ENCODE results near the gene ZCCHC13. TPM values are rescaled to one million over a fixed set of nuclear protein-coding genes. Genes with fewer than 3 reads are reported as not detected.
A peak's percentile ranks its signal among the peaks of the same experiment; 100 is the strongest.
"Not testable (repeated sequence)": the region's sequence is repeated elsewhere in the genome, so short reads cannot be mapped to it uniquely, and the experiment has no call there.

The ZCCHC13 gene
- polyA plus RNA-seq, 6 donors from 2014 or later = not detected

DNA sequence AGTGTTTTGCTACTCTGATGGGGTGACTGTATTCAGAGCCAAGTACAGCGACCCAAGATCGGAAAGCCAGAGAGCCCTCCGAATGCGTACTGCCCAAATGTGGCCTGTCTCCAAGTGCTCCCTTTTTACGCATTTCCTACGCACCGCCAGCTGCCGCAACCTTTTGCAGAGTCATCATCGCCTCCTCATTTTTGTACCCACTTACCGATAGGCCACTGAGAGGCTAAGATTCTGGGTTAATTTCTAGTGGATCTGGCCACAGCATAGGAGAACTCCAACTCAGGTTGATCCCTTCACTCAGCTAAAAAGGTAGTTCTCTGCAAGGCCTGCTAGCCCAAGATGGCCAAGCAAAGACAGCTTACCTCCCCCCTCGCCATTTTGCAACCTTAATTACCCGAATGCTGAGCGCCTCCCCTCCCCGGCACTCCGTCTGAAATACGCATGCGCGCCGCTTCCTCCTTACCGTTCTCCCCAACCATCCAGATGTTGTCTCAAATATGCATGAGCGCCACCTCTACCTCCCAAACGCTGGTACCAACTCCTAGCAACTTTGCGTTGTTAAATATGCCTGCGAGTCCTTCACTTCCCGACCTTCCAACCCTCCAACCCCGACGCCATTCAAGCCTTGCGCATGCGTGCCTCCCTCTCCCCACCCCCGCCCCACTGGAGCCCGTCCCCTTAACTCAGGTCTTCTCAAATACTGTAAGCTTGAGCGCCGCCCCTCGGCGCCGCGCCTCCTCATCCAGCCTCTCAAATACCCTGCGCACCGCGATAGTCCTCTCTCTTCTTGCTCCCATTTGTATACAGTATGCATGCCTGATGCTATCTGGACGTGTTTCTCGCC, 11.8 kb upstream of the ZCCHC13 start:
- H3K9me3 Mint-ChIP-seq = peaks cover 0 to 2% (median 0%) of the 10 kb centered on the region in 7 donors
- H3K4me3 Mint-ChIP-seq = peak overlapping the region; percentile 87 to 99 (median 96)
- DNase-seq (peak; percentile 79), ATAC-seq (ENCODE audit: low read depth in 2 of 2) (peak; percentile 86 to 87)
- peaks cover 0 to 8% of the 10 kb centered on the region in 2 donors for H3K36me3 Mint-ChIP-seq
- no peaks in the 10 kb centered on the region for H3K27me3 Mint-ChIP-seq
- H3K4me1 Mint-ChIP-seq = peaks cover 8 to 20% (median 13%) of the 10 kb centered on the region in 3 donors
- H3K27ac Mint-ChIP-seq = peak overlapping the region; percentile 78 to 98 (median 93)

GRCh38 chrX:74292808-74293123, 11.2 kb upstream of the ZCCHC13 start:
- H3K9me3 Mint-ChIP-seq = peaks cover 0 to 2% (median 0%) of the 10 kb centered on the region in 7 donors
- H3K4me1 Mint-ChIP-seq = peaks cover 8 to 20% (median 13%) of the 10 kb centered on the region in 3 donors
- peak overlapping the region; percentile 87 to 99 (median 96) for H3K4me3 Mint-ChIP-seq
- ATAC-seq (ENCODE audit: low read depth in 2 of 2) (no peak), DNase-seq (no peak)
- peak overlapping the region; percentile 78 to 98 (median 90) for H3K27ac Mint-ChIP-seq
- no peaks in the 10 kb centered on the region for H3K27me3 Mint-ChIP-seq
- H3K36me3 Mint-ChIP-seq = peaks cover 0 to 8% of the 10 kb centered on the region in 2 donors

DNA sequence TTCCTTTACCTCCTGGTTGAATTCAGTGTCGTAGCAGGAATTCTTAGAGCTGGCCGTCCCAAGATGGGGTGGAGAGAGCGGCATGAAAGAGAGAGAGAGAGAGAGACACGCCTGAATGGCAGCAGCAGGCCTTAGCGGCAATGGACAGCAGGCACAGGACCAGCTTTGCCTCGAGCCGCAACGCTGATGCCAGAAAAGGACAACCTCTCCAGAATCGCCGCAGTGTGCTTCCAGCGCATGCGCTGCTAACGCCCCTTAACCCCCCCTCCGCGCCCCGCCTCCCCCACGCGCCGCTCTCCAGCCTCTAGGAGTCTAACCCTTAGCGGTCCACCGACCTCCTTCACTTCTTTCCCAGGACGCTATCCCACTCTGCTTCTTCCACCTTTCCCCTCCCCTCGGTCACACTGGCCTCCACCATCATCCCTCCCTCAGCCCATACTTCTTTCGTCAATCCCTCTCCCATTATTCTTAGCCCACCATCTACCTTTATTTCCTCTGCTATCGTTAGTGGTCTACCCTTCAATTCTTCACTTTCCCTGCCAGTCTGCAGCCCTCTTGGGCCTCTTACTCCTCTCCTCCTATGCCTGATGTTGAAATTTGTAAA, 10.5 kb upstream of the ZCCHC13 start:
- DNase-seq = peak; percentile 32
- Mint-ChIP-seq H3K36me3 (peaks cover 0 to 8% of the 10 kb centered on the region in 2 donors), H3K27ac (peak overlapping the region in 4 of 6 donors; percentile 11 to 98 (median 62)), H3K4me3 (peak overlapping the region; percentile 87 to 99 (median 96)), H3K9me3 (peaks cover 0 to 2% (median 0%) of the 10 kb centered on the region in 7 donors), H3K4me1 (peaks cover 8 to 17% (median 13%) of the 10 kb centered on the region in 3 donors), H3K27me3 (no peaks in the 10 kb centered on the region)
- ATAC-seq (ENCODE audit: low read depth in 2 of 2) = peak; percentile 9 to 21

GRCh38 chrX:74295101-74295500, 8.9 kb upstream of the ZCCHC13 start:
- DNase-seq (no peak), ATAC-seq (ENCODE audit: low read depth in 2 of 2) (no peak)
- Mint-ChIP-seq H3K4me3 (peak overlapping the region in 1 of 8 donors; percentile 58), H3K27me3 (no peaks in the 10 kb centered on the region), H3K4me1 (peaks cover 5 to 13% (median 8%) of the 10 kb centered on the region in 3 donors), H3K36me3 (peaks cover 0 to 8% of the 10 kb centered on the region in 2 donors), H3K9me3 (peaks cover 0 to 2% (median 0%) of the 10 kb centered on the region in 7 donors), H3K27ac (peak overlapping the region in 1 of 6 donors; percentile 44)

DNA sequence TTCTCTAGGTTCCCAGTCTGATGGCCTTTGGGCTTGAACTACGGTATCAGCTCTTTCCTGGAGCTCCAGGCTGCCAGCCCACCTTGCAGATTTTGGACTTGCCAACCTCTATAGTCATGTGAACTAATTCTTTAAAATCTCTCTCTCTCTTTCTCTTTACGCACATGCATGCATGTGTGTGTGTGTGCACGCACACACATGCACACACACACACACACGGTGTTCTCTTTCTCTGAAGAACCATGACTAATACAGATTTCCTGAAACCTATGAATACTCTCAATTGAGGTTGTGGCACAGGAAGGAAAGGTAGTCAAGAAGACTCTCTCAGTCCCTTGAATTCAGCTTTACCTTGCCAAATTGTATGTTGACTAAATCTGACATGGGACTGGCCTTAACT, 6.2 kb upstream of the ZCCHC13 start:
- peaks cover 0 to 2% (median 0%) of the 10 kb centered on the region in 7 donors for H3K9me3 Mint-ChIP-seq
- no peak overlapping the region for H3K27ac Mint-ChIP-seq
- H3K36me3 Mint-ChIP-seq = no peaks in the 10 kb centered on the region
- H3K4me1 Mint-ChIP-seq = peaks cover 0 to 9% (median 5%) of the 10 kb centered on the region in 3 donors
- DNase-seq (no peak), ATAC-seq (ENCODE audit: low read depth in 2 of 2) (no peak)
- H3K27me3 Mint-ChIP-seq = no peaks in the 10 kb centered on the region
- no peak overlapping the region for H3K4me3 Mint-ChIP-seq

DNA sequence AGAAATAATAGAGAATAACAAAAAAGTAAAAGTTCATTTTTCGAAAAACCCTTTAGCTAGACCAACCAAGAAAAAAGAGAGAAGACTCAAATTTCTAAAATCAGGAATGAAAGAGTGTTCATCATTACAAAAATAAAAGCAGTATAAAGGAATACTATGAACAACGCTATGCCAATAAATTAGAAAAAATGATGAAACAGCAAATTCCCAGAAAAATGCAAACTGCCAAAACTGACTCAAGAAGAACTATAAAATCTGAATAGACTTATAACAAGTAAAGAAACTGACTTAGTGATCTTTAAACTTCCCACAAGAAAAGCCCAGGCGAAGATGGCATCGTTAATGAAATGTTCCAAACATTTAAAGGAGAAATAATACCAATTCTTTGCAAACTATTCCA, 3.1 kb upstream of the ZCCHC13 start:
- H3K4me1 Mint-ChIP-seq = no peaks in the 10 kb centered on the region
- DNase-seq (no peak), ATAC-seq (ENCODE audit: low read depth in 2 of 2) (no peak)
- H3K27me3 Mint-ChIP-seq = peaks cover 0 to 6% (median 0%) of the 10 kb centered on the region in 3 donors
- no peaks in the 10 kb centered on the region for H3K9me3 Mint-ChIP-seq
- no peak overlapping the region for H3K27ac Mint-ChIP-seq
- H3K4me3 Mint-ChIP-seq = no peak overlapping the region
- H3K36me3 Mint-ChIP-seq = no peaks in the 10 kb centered on the region

- no peak for DNase-seq
- Mint-ChIP-seq H3K36me3 (no peaks in the 10 kb centered on the region), H3K4me1 (no peaks in the 10 kb centered on the region), H3K27me3 (peaks cover 0 to 16% (median 0%) of the 10 kb centered on the region in 3 donors), H3K4me3 (no peak overlapping the region), H3K27ac (no peak overlapping the region), H3K9me3 (peaks cover 0 to 3% (median 0%) of the 10 kb centered on the region in 7 donors)
- no peak for ATAC-seq (ENCODE audit: low read depth in 2 of 2)
These were observed 14.7 kb downstream of the ZCCHC13 start for GRCh38 chrX:74318672-74319071.

- H3K4me3 Mint-ChIP-seq; H3K36me3 Mint-ChIP-seq; H3K27me3 Mint-ChIP-seq; H3K9me3 Mint-ChIP-seq; H3K27ac Mint-ChIP-seq; DNase-seq; ATAC-seq (ENCODE audit: low read depth in 2 of 2); H3K4me1 Mint-ChIP-seq: not testable (repeated sequence)
These were observed 15.3 kb downstream of the ZCCHC13 start for GRCh38 chrX:74319321-74319720.

GRCh38 chrX:74321191-74321590, 17.2 kb downstream of the ZCCHC13 start:
- H3K4me1 Mint-ChIP-seq = peaks cover 0 to 3% (median 0%) of the 10 kb centered on the region in 3 donors
- no peaks in the 10 kb centered on the region for H3K36me3 Mint-ChIP-seq
- H3K4me3 Mint-ChIP-seq = no peak overlapping the region
- DNase-seq (no peak), ATAC-seq (ENCODE audit: low read depth in 2 of 2) (no peak)
- no peak overlapping the region for H3K27ac Mint-ChIP-seq
- peaks cover 0 to 3% (median 0%) of the 10 kb centered on the region in 3 donors for H3K27me3 Mint-ChIP-seq
- H3K9me3 Mint-ChIP-seq = peaks cover 0 to 3% (median 0%) of the 10 kb centered on the region in 7 donors

DNA sequence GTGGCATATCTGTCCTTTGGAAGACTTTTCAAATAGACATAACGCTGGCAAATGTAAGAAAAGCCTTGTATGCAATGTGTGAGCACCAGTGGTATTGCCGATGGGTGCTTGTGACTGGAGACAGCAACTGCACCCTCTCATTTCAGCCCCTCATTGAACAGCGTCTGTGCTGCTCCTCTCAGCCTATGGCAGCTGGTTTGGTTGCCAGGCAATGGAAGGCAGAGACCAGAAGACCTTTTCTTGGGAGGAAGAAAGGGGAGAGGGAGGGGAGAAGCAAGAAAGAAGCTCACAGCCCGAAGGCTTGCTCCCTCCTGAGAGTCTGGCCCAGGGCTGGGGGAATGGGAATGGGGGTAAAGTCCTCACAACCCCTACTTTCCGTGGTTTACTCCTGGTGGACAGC, 20.2 kb downstream of the ZCCHC13 start:
- ATAC-seq (ENCODE audit: low read depth in 2 of 2) (no peak), DNase-seq (no peak)
- H3K4me3 Mint-ChIP-seq = no peak overlapping the region
- H3K4me1 Mint-ChIP-seq = peaks cover 0 to 3% (median 0%) of the 10 kb centered on the region in 3 donors
- H3K9me3 Mint-ChIP-seq = no peaks in the 10 kb centered on the region
- H3K27me3 Mint-ChIP-seq = no peaks in the 10 kb centered on the region
- no peaks in the 10 kb centered on the region for H3K36me3 Mint-ChIP-seq
- H3K27ac Mint-ChIP-seq = no peak overlapping the region

DNA sequence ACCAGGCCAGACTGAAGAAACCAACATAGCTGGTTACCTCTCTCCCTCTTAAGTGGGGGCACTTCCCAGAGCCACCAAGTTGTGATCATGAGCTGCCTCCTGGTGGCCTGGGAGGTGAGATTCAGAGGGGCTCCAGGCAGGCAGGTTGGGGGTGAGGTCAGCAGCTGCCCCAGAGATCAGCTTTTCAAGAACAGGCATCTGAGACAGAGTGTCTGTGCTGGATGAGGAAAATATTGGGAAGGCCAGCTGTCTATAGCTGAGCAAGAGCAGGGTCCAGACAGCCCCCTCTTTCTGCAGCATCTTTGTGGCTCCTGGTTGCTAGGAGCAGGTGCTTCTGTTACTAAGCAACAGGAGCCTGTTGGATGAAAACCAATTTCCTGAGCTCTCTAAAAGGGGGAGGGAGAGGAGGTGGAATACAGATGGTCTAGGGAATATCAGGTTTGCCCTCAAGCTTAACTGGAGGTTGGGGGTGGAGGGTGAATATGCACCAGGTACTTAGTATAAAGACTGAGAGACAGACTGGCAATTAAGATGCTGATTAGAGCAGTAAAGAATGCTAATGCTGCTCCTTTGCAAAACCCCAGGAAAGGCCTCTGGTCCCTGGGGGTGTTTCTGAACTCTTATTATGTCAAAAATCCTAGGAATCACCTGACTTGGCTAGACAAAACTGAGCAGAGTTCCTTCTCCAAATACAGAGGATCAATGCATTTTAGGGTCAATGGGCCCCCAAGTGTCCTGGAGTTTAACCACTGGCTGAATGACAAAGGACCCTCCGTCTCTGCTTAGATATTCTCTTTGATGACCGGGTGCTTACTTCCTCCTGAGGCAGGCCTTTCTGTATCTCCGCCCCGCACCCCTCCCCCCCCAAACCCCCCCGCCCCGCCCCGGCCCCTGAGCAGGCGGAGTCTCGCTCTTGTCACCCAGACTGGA, 21.4 kb downstream of the ZCCHC13 start:
- no peak for ATAC-seq (ENCODE audit: low read depth in 2 of 2)
- Mint-ChIP-seq H3K9me3 (no peaks in the 10 kb centered on the region), H3K4me3 (peak overlapping the region in 1 of 8 donors; percentile 29), H3K36me3 (no peaks in the 10 kb centered on the region), H3K4me1 (peaks cover 0 to 3% (median 0%) of the 10 kb centered on the region in 3 donors), H3K27ac (no peak overlapping the region), H3K27me3 (no peaks in the 10 kb centered on the region)
- DNase-seq = no peak

DNA sequence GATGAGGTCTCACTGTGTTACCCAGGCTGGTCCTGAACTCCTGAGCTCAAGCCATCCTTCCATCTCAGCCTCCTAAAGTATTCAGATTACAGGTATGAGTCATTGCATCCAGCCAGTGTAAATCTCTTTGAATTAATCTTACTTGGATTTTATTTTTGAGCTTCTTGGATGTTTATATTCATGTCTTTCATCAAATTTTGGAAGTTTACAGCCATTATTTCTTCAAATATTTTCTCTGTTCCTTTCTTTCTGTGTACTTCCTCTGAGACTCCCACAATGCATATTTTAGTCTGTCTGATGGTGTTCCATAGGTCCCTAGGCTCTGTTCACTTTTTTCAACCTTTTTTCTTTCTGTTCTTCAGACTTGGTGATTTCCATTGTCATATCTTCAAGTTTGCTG, 34.9 kb downstream of the ZCCHC13 start:
- ATAC-seq (ENCODE audit: low read depth in 2 of 2) (no peak), DNase-seq (no peak)
- Mint-ChIP-seq H3K4me3 (no peak overlapping the region), H3K27me3 (no peaks in the 10 kb centered on the region), H3K9me3 (peaks cover 0 to 13% (median 7%) of the 10 kb centered on the region in 7 donors), H3K4me1 (peaks cover 4 to 6% (median 6%) of the 10 kb centered on the region in 3 donors), H3K36me3 (no peaks in the 10 kb centered on the region), H3K27ac (no peak overlapping the region)

- H3K9me3 Mint-ChIP-seq = peaks cover 0 to 13% (median 7%) of the 10 kb centered on the region in 7 donors
- no peak for ATAC-seq (ENCODE audit: low read depth in 2 of 2)
- peaks cover 10 to 13% (median 11%) of the 10 kb centered on the region in 3 donors for H3K4me1 Mint-ChIP-seq
- H3K36me3 Mint-ChIP-seq = no peaks in the 10 kb centered on the region
- no peak for DNase-seq
- H3K27ac Mint-ChIP-seq = no peak overlapping the region
- no peak overlapping the region for H3K4me3 Mint-ChIP-seq
- no peaks in the 10 kb centered on the region for H3K27me3 Mint-ChIP-seq
These were observed 36.1 kb downstream of the ZCCHC13 start for GRCh38 chrX:74340051-74340450.

All from naive B cell (primary cell).